ENCODE data around the gene SP3. TPM values are rescaled to one million over a fixed set of nuclear protein-coding genes. Genes with fewer than 3 reads are reported as not detected.
"Not testable (repeated sequence)": the region's sequence is repeated elsewhere in the genome, so short reads cannot be mapped to it uniquely, and the experiment has no call there.

The SP3 gene
- polyA plus RNA-seq, 1 donor from 2014 or later: 54.4 TPM

DNA sequence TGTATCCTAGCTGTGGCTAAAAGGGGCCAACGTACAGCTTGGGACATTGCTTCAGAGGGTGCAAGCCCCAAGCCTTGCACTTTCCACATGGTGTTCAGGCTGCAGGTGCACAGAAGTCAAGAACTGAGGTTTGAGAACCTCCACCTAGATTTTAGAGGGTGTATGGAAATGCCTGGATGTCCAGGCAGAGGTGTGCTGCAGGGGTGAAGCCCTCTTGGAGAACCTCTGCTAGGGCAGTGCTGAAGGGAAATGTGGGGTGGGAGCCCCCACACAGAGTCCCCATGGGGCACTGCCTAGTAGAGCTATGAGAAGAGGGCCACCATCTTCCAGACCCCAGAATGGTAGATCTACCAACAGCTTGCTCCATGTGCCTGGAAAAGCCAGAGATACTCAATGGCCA is 75.7 kb downstream of the SP3 start:
- peaks cover 9 to 18% (median 16%) of the 10 kb centered on the region in 3 donors for H3K9me3 Mint-ChIP-seq
- not testable (repeated sequence) for H3K27me3 Mint-ChIP-seq, H3K27ac Mint-ChIP-seq, H3K4me1 Mint-ChIP-seq, H3K36me3 Mint-ChIP-seq, H3K4me3 Mint-ChIP-seq

DNA sequence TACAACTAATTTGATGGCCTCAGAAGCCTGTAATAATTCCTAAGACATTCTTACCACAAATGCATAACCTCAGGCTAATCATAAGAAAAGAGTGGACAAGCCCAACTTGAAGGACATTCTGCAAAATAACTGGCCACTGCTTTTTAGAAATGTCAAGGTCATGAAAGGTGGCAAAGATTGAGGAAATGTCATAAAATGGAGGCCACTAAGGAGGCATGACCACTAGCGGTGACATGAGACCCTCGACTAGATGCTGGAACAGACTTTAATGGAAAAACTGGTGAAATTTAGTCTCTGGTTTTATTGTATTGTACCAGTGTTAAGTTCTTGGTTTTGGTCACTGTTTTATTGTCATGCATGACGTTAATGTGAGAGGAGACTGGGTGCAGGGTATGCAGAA is 78.6 kb downstream of the SP3 start:
- H3K27ac Mint-ChIP-seq: no peak overlapping the region
- peaks cover 9 to 18% (median 16%) of the 10 kb centered on the region in 3 donors for H3K9me3 Mint-ChIP-seq
- H3K27me3 Mint-ChIP-seq: peaks cover 3% of the 10 kb centered on the region
- H3K36me3 Mint-ChIP-seq: peaks cover 8% of the 10 kb centered on the region
- H3K4me3 Mint-ChIP-seq: no peak overlapping the region
- peaks cover 0 to 3% (median 2%) of the 10 kb centered on the region in 3 donors for H3K4me1 Mint-ChIP-seq

DNA sequence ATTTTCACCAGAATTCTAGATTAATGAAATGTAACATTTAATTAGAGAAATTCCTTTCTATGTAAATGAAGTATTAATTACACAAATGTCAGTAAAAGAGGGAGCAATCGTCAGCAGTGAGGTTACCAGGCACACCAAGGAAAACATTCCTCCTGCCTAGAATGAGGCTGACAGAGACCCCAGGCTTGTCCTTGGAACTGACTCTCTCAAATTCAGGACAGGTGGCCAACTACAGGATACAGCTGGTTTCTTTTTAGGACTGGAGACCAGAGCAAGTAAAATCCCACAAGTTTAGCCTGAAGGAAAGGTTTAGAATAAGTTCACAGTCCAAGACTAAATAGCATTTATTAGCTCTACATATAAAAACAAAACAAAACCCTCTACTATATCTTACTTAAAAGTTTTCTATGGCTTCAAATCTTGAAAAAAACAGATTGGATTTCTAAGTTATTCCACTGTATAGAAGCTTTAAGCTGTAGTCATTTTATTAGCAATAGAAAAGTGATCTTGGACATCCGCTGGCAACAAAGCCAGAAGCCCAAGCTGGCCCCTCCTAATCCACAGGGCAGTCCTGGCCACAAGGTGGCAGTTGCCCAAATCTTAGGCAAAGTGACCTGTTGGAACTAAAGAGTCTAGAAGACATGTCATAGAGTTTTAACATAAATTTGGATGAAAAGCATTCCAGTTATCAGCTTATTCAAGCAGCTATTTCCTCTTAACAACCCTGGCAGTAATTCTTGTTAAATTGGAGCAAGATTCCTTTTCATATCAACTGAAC is 81.0 kb downstream of the SP3 start:
- Mint-ChIP-seq H3K27ac (no peak overlapping the region), H3K4me3 (no peak overlapping the region), H3K27me3 (peaks cover 2% of the 10 kb centered on the region), H3K9me3 (peaks cover 0 to 13% (median 9%) of the 10 kb centered on the region in 3 donors), H3K36me3 (peaks cover 5% of the 10 kb centered on the region), H3K4me1 (peaks cover 0 to 3% (median 2%) of the 10 kb centered on the region in 3 donors)

DNA sequence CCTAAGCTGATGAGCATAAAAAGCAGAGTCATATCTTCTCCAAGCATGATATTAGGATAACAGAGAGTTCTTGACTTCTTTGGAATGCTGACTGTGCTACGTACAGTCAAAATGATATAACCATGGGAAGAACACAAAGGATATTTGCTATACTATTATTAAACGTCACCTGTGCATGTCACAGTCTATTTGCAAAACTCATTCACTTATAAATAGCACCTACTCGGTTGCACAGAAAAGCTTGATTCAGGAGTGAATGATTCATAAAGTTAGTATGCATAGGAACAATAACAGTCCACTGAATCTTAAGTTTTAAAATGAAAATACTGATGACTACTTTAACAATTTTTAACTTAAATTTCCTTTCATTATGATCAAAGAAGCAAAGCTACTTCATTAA is 83.3 kb downstream of the SP3 start:
- peaks cover 0 to 3% (median 2%) of the 10 kb centered on the region in 3 donors for H3K4me1 Mint-ChIP-seq
- peaks cover 7% of the 10 kb centered on the region for H3K27me3 Mint-ChIP-seq
- peak overlapping the region in 1 of 3 donors; percentile 27 for H3K27ac Mint-ChIP-seq
- H3K4me3 Mint-ChIP-seq: no peak overlapping the region
- no peaks in the 10 kb centered on the region for H3K36me3 Mint-ChIP-seq
- peaks cover 0 to 3% (median 0%) of the 10 kb centered on the region in 3 donors for H3K9me3 Mint-ChIP-seq

DNA sequence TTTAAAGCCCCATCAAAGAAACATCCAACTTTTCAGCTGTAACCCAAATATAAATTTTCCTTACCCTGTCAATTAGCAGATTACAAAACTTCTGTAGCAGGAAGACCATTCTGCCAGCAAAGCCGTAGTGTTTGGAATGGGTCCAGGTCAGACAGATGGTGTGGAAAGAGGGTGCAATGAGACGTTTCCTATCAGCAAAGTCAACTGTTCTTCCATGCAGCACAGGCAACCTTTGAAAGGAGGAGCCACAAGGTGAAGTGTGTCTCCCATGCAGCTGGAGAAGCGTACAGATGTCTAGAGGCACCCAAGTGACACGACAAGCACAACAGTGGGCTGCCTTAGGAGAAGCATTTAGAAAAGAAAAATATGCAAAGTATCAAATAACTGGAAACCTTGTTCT is 83.7 kb downstream of the SP3 start:
- H3K36me3 Mint-ChIP-seq: no peaks in the 10 kb centered on the region
- peak overlapping the region in 1 of 3 donors; percentile 27 for H3K27ac Mint-ChIP-seq
- no peak overlapping the region for H3K4me3 Mint-ChIP-seq

DNA sequence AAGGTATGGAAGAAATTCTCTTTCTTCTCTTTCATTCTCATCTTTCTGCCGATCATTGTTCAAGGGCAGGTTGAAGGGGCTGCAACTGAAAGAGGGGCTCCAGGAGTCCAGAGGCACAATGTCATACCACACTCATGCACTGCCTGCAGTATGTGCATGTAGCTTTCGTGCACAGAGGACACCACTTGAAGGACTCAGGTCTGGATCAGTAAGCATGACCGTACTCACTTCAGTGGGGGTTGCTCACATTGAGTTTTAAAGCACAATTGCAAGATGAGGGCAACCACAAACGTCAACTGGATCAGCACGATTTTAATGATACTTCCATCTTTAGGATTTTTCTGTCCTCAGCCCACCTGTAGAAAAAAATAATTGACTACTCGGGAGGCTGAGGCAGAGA is 84.6 kb downstream of the SP3 start:
- Mint-ChIP-seq H3K4me1 (peaks cover 0 to 3% (median 3%) of the 10 kb centered on the region in 3 donors), H3K9me3 (peaks cover 0 to 3% (median 0%) of the 10 kb centered on the region in 3 donors), H3K27ac (no peak overlapping the region), H3K27me3 (peaks cover 7% of the 10 kb centered on the region), H3K36me3 (no peaks in the 10 kb centered on the region), H3K4me3 (no peak overlapping the region)

More for the DNA sequence above, 83.7 kb downstream of the SP3 start:
- Mint-ChIP-seq H3K27me3 (peaks cover 7% of the 10 kb centered on the region), H3K9me3 (peaks cover 0 to 3% (median 0%) of the 10 kb centered on the region in 3 donors), H3K4me1 (peaks cover 0 to 3% (median 2%) of the 10 kb centered on the region in 3 donors)

DNA sequence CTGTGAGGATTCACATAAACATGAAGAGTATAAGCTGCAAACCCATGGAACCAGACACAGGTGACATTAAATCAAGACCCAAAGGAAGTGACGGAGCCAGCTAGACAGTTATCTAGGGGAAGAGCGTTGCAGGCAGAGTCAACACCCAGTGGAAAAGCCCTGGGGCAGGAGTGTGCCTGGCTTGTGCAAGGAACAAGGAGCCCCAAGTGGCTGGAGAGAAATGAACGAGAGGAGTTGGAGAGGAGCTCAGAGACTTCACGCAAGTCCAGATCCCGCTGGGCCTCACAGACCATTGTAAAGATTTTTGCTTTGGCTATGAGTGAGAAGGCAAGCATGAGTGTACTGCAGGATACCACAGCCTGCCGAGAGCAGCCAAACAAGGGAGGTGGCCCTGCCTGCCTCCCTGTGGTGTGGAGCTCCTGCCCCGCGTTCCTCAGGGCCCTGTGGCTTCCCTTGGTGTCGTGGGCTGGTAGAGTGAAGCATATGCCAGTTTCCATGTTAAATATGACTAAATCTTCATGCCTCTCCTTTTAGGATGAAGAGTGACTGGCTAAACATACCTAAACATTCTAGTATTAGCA is 88.2 kb downstream of the SP3 start:
- Mint-ChIP-seq H3K9me3 (peaks cover 0 to 3% (median 0%) of the 10 kb centered on the region in 3 donors), H3K4me3 (no peak overlapping the region), H3K4me1 (peaks cover 5 to 17% (median 17%) of the 10 kb centered on the region in 3 donors), H3K27ac (no peak overlapping the region), H3K27me3 (peaks cover 15% of the 10 kb centered on the region), H3K36me3 (no peaks in the 10 kb centered on the region)

DNA sequence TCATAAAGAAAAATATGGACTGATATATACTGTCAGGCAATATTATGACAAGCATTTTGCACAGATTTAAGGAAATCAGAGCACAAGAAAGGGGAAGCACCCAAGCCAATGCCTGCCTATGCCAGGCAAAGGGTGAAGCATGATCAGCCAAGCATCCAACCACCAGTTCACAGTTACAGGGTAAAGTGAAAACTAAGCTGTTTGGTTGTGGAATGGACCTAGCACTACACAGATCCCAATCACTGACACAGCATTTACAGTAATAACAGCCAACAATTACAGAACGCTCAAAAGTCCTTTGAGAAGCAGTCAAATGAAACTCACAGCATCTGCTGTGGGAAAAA is 90.3 kb downstream of the SP3 start:
- peaks cover 0 to 3% (median 0%) of the 10 kb centered on the region in 3 donors for H3K9me3 Mint-ChIP-seq
- H3K4me1 Mint-ChIP-seq: peaks cover 10 to 21% (median 17%) of the 10 kb centered on the region in 3 donors
- H3K27ac Mint-ChIP-seq: peak overlapping the region in 1 of 3 donors; percentile 63
- peaks cover 17% of the 10 kb centered on the region for H3K27me3 Mint-ChIP-seq
- H3K4me3 Mint-ChIP-seq: peak overlapping the region in 2 of 4 donors; percentile 83 to 84
- no peaks in the 10 kb centered on the region for H3K36me3 Mint-ChIP-seq

DNA sequence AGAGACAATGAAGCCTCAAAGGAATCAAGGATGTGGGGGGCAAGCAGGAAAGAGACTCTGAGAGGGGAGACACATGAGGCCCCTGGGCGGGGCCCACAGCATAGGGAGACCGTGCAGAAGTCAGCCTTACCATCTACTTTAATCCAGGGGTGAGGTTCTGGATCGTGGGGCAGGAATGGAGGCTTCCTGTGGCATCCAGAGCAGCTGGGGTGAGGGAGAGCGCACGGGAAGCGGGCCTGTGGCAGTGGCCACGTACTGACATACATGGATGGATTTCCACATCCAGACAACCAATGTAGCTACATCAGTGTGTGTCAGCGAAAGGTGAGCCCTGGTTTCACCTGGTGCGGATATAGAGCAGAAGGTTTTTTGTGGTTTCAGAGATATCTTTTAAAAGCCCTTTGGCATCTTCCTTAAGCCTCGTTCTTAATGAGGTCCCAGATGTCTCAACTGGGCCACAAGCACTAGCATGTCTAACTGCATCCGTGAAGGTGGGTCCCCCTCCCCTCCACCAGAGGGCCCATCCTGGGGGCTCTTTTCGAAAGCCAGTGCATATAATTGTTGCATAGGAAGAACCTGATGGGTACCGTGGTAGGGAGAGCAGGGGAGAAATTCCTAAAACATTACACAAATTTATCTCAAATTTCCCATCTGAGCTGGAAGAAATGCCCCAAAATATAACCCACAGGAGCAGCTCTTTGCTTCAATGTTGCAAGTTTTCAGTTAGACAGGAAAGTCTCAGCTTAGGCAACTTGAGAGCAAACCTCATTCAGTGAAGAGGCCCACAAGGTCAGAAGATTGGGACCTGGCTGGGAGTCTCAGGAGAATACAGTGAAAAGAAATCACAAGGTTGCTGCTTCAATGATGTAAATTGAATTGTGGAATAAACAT is 90.9 kb downstream of the SP3 start:
- Mint-ChIP-seq H3K36me3 (no peaks in the 10 kb centered on the region), H3K9me3 (no peaks in the 10 kb centered on the region), H3K27ac (peak overlapping the region in 1 of 3 donors; percentile 63), H3K27me3 (peaks cover 16% of the 10 kb centered on the region), H3K4me1 (peaks cover 11 to 24% (median 17%) of the 10 kb centered on the region in 3 donors), H3K4me3 (peak overlapping the region in 2 of 4 donors; percentile 52 to 84)

DNA sequence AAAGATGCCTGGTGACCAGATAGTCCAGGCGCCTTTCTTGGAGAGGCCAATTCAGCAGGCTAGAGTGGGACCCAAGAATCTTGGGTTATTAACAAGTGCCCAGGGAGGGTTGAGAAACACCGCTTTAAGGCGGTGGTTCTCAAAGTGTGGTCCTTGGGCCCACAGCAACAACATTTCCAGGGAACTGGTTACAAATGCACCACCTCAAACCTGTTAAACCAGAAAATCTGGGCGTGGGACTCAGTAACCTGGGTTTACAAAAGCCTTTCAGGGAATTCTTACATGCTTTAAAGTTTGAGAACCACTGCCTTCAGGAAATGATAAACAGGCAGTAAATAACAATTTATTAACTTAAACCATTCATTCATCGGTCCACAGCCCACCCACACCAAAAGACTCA is 92.5 kb downstream of the SP3 start:
- Mint-ChIP-seq H3K27me3 (peaks cover 11% of the 10 kb centered on the region), H3K36me3 (no peaks in the 10 kb centered on the region), H3K4me1 (peaks cover 11 to 24% (median 17%) of the 10 kb centered on the region in 3 donors), H3K9me3 (peaks cover 0 to 2% (median 0%) of the 10 kb centered on the region in 3 donors), H3K27ac (no peak overlapping the region), H3K4me3 (no peak overlapping the region)

DNA sequence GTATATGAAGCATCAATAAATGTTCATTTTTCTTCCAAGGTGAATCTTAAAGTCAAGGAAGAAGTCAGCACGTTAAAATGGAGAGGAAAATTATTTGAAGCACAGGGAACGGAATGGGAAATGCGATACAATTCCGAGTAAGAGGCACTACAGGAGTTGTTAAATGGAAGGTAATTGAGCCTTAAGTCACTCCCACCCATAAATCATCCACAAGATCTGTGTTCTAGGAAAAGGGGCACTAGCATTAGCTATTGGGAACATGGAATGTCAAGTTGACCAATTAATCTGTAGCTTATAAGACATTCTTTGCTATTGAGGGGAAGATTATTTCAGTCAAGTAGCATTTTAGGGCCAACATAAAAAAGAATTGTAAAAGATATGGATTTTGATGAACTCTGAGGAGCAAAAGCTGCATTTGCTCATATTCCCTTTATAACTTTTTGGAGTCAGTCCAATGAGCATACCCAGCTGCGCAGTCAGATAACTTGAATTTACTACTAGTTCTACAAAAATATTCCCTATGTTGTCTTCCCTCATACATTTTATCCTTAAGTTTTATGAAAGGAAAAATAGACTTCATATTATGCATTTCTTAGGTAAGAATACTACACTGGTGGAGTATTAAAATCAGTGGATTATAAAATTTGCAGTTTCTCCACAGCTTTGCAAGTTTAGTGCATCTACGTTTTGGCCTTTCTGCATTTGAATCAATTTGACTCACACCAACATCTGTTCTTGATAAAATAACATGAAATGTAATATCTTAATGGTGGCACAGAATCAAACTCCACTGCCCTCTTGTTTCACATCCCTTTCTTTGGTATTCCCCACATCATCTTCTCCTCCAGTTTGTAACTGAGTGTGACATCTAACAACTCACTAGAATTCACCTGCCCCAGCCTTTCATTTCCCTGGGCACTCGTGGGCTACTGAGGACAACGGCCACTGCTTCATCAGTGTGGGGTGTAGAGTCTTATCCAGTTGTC is 95.6 kb downstream of the SP3 start:
- peaks cover 0 to 2% (median 0%) of the 10 kb centered on the region in 3 donors for H3K9me3 Mint-ChIP-seq

DNA sequence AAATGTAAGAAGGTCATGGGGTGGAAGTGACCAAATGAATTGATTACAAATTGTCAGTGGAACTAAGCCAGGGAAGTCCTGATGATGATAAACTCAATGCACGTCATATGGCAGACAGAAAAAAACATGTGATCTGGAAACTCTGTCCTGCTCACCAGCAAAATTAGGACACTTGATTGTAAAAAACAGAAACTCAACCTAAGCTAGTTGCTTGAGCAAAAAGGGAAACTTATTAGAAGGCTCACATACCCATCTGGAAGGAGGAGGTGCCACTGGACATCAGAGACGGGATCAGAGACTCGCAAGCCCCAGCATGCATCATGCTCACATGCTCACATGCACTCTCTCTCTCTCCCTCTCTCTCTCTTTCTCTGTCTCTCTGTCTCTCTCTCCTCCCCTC is 96.8 kb downstream of the SP3 start:
- no peak overlapping the region for H3K27ac Mint-ChIP-seq
- no peaks in the 10 kb centered on the region for H3K36me3 Mint-ChIP-seq
- H3K4me1 Mint-ChIP-seq: peaks cover 3 to 7% (median 6%) of the 10 kb centered on the region in 3 donors
- H3K4me3 Mint-ChIP-seq: peak overlapping the region in 1 of 4 donors; percentile 30
- H3K9me3 Mint-ChIP-seq: peaks cover 0 to 2% (median 0%) of the 10 kb centered on the region in 3 donors
- H3K27me3 Mint-ChIP-seq: peaks cover 8% of the 10 kb centered on the region

More for the DNA sequence above, 95.6 kb downstream of the SP3 start:
- Mint-ChIP-seq H3K4me1 (peaks cover 6 to 17% (median 10%) of the 10 kb centered on the region in 3 donors), H3K27me3 (peaks cover 12% of the 10 kb centered on the region), H3K36me3 (no peaks in the 10 kb centered on the region), H3K27ac (no peak overlapping the region), H3K4me3 (no peak overlapping the region)

DNA sequence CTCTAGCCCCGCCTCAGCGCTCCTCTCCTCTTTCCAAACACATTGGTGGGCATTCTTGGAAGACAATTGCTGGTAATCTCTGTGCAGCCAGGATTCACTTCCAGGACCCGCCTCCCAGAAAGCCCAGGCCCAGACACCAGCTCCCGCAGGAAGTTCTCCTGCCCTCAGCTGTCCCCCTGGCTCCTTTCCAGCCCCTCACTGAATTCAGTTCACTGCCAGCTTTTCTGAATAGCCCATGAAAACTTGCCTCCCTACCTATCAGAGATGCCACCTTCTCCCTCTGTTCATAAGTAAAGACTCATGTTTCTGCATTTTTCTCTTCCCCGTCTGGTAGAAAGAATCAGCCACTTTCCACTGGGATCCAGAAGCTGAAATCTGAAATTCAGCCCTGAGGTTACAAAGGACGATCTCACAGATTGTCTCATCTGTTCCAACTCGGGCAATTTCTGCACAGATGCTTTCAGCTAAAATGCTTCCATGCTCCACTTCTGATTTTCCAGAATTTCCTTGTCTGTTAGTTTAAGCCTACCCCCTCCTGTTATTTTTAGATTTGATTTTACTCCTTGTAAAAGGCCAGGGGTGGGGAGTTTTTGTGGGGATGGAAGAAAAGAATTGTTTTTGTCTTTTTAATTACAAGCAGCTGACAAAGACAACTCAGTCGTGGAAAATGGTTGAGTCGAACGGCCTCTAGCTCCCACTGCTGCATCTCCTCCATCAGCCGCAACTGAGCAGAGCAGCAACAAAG is 98.1 kb downstream of the SP3 start:
- peaks cover 7% of the 10 kb centered on the region for H3K27me3 Mint-ChIP-seq
- no peaks in the 10 kb centered on the region for H3K36me3 Mint-ChIP-seq
- peaks cover 0 to 2% (median 0%) of the 10 kb centered on the region in 3 donors for H3K9me3 Mint-ChIP-seq
- no peak overlapping the region for H3K27ac Mint-ChIP-seq
- no peak overlapping the region for H3K4me3 Mint-ChIP-seq
- peaks cover 0 to 7% (median 6%) of the 10 kb centered on the region in 3 donors for H3K4me1 Mint-ChIP-seq

Data from IgD-negative memory B cell (primary cell).